GM12873 (cell line): Measurements from ENCODE around the gene ELOVL3.

Experiments
- CTCF ChIP-seq: IDR thresholded peaks from 2 replicates; pipeline ENCODE4 v1.5.1; 2012; ENCODE audit warnings: low read depth, mild to moderate bottlenecking, moderate library complexity, low read length, control low read depth; ENCODE audit not compliant: insufficient read depth; ENCODE audit errors: missing control alignments

The ELOVL3 gene

GRCh38 chr10:102267748-102268147, 41.6 kb downstream of the ELOVL3 start:
- no peak for TF ChIP-seq CTCF

GRCh38 chr10:102268375-102268888, 42.3 kb downstream of the ELOVL3 start:
- no peak for TF ChIP-seq CTCF

DNA sequence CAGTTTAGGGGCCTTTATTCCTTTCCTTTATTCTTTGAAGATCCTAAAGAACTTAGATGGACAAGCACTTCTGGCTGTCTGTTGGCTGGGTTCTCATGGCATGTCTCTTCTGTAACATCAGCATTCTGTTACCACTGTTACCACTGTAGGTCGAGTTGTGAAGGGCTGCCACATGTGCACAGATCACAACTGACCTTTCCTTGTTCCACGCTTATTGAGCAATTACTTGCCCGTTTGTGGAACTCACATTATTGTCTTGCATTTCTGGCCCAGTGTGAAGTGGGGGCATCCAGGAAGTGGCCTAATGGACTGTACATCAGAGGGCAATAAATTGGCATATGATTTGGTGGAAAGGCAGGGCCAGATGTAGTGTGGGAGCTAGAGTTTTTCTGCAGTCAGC, 42.9 kb downstream of the ELOVL3 start:
- TF ChIP-seq CTCF: no peak

DNA sequence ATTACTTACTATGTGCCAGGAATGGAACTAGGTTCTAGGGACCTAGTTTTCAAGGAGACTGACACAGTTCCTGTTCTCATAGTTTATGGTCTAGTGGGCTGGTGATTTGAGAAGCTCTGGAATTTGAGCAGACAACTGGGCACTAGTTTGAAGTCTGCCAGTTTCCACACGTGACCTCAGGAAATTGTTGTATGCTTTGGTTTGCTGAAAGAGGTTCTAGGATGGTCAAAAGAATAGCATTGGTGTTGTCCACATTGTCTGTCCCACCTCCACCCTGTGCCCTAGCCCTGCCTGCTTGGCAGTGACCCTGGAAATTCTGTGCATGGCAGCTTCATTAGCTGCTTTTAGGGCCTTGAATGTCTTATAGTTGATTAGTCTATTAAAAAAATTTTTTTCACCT, 48.0 kb downstream of the ELOVL3 start:
- no peak for TF ChIP-seq CTCF

DNA sequence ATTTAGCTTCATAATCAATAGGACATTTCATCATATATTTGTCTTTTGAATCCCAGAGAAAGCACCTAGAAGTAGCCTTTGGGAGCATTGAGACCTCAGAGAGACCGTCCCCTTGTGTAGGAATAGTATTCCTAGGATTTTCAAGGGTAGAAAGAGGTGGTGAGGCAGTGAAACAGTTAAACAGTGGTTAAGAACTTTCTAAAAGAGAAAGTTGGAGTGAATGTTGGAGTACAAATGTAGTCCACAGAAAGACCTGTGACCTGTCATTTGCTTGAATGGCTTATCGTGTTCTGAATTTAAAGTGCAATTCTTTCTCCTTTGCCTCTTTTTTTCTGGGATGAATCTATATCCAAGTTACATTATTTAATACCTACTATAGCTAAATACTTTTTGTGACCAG, 49.2 kb downstream of the ELOVL3 start:
- no peak for TF ChIP-seq CTCF

GRCh38 chr10:102279104-102279503, 53.0 kb downstream of the ELOVL3 start:
- no peak for TF ChIP-seq CTCF
